Stimulated activated CD8-positive, alpha-beta memory T cell treated with anti-CD3 and anti-CD28 coated beads, Interleukin-2, amount 100 ng/mL, for 1 hour (primary cell): ENCODE results near the gene NOX5.

ENCODE experiments used
- DNase-seq, 2 donors: peaks; one replicate each; pipeline ENCODE4 v3.0.0-alpha.2; 2020; ENCODE audit warnings: low read depth in 2 of 2

Gene NOX5

GRCh38 chr15:69100821-69101220 is 86.3 kb downstream of the NOX5 start:
- no peak for DNase-seq

- no peak for DNase-seq
Observed at GRCh38 chr15:69104050-69104750, 89.7 kb downstream of the NOX5 start.

GRCh38 chr15:69105451-69105985 is 91.0 kb downstream of the NOX5 start:
- no peak for DNase-seq

GRCh38 chr15:69107025-69107620 is 92.6 kb downstream of the NOX5 start:
- no peak for DNase-seq
